GM21360 (cell line): ENCODE measurements around the gene JHY.

ENCODE experiments used
- ATAC-seq: cut with Tn5 transposase; IDR thresholded peaks from one replicate; pipeline ENCODE4 v1.9.1; 2021; ENCODE audit warnings: mild to moderate bottlenecking, moderate library complexity; ENCODE audit not compliant: unreplicated experiment

JHY gene

DNA sequence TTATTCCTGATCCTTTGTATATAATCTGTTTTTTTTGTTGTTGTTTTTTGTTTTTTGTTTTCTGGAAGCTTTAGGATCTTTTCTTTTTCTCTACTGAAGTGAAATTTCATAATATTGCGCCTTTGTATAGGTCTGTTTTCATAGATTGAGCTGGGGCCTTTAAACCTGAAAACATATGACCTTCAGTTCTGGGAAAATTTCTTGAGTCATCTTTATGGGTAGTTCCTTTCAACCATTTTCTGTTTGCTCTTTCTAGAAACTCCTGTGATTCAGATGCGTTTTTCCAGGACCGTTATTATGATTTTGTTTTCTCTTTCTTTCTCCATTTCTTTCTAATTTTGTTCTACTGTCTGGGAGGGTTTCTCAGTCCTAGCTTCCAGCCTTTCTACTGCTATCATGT, 55.4 kb downstream of the JHY start:
- ATAC-seq: no peak

DNA sequence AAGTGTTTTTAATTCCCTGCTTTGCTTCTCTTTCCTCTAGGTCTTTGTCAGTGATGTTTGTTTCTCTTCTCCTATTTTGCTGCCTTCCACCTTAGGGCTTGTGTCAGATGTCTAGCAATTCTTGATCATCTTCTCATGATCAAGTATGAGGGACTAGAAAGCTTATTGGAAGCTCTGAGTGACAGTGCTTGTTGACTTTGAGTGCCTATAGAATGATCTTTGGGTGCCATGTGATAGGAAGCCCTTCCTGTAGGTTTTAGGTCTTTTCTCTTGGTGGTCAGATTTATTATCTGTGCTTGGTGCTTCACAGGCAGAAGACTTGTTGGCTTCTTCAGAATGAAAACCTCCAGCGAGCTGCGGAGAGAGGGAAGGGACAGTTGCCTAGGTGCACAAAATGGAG, 56.0 kb downstream of the JHY start:
- no peak for ATAC-seq

GRCh38 chr11:122951211-122951610, 68.7 kb downstream of the JHY start:
- ATAC-seq: no peak

DNA sequence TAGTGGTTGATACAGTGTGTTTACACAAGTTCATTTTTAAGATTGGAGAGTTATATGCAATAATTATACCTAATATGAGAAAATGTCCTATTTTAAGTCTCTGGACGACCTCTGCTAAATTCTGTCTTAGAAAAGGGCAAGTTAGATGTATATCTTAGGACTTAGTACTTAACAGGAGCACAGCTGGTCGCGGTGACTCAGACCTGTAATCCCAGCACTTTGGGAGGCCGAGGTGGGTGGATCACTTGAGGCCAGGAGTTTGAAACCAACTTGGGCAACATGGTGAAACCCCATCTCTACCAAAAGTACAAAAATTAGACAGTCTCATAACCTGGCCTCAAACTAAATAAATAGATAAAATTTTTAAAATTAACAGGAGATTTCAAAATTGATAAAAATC, 71.9 kb downstream of the JHY start:
- no peak for ATAC-seq

GRCh38 chr11:122963961-122964360, 81.4 kb downstream of the JHY start:
- no peak for ATAC-seq

DNA sequence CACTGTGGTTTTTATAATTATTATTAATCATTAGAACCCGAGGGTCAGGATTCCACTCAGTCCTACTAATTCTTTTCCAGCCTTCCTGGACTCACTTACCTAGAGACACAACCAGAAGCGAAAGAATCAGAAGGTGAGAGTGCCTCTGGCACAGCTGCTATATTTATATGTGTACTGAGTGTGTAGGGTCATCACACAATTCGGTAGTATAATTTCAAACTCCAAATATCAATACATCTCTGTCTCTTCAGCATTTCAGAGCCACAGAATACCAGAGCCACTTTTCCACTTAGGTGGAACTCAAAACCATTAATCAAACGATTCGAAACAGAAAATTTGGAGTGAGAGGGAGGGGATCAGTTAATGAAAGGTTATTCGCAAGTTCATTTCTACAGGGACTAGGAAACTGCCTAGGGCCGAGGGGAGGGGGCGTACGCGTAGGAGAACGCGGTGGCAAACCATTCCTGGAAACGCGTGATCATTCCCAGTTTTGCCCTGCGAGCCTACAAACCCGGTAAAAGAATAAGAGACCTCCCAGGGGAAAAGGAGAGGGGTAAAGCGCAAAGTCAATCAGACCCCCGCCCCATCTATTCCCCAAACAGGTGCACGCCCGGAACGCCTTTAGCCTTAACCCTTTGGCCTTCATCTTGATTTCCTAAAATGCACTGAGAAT, 93.6 kb downstream of the JHY start:
- no peak for ATAC-seq

- no peak for ATAC-seq
These were observed 94.3 kb downstream of the JHY start for GRCh38 chr11:122976734-122977469.

- no peak for ATAC-seq
These were observed 95.1 kb downstream of the JHY start for GRCh38 chr11:122977470-122978298.

GRCh38 chr11:122978299-122978620, 95.7 kb downstream of the JHY start:
- ATAC-seq: no peak

DNA sequence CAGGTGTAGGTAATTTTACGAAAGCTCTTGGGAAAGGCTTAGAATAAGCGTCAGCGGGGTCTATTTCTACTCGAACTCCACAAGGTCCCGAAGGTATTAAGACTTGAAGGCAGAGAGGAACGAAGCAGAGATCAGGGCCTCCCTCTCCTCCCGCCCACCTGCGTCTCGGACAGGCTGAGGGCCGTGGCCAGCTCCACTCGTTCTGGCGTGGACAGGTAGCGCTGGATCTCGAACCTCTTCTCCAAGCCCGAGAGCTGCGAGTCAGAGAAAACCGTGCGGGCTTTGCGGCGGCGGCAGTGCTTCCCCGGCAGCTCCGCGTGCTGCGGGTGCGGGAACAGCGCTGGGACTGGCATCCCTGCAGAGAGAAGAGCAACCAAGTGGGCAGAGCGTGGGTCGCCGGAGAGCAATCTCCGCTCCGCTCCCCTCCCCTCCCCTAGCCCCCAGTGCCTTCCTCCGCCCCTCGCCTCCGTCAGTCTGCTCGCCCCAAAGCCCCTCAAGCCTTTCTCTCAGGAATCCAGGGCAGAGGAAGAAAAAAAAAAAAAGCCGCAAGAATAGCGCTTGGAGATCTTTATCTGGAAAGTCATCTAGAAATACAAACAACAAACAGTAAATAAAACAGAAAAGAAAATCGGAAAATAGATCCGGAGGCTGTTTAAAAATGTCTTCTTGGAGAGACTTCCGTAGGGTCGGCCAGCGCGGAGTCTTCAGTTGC, 96.7 kb downstream of the JHY start:
- ATAC-seq: no peak

- ATAC-seq: no peak
These were observed 97.4 kb downstream of the JHY start for GRCh38 chr11:122979815-122980595.

GRCh38 chr11:122981388-122982264, 99.1 kb downstream of the JHY start, which contains the start of gene BSX:
Gene BSX (minus strand): TSS chr11:122981834. CDS start chr11:122981671, 163 bp downstream.
- no peak for ATAC-seq

- ATAC-seq: no peak
These were observed 101.1 kb downstream of the JHY start for GRCh38 chr11:122983438-122984185.

DNA sequence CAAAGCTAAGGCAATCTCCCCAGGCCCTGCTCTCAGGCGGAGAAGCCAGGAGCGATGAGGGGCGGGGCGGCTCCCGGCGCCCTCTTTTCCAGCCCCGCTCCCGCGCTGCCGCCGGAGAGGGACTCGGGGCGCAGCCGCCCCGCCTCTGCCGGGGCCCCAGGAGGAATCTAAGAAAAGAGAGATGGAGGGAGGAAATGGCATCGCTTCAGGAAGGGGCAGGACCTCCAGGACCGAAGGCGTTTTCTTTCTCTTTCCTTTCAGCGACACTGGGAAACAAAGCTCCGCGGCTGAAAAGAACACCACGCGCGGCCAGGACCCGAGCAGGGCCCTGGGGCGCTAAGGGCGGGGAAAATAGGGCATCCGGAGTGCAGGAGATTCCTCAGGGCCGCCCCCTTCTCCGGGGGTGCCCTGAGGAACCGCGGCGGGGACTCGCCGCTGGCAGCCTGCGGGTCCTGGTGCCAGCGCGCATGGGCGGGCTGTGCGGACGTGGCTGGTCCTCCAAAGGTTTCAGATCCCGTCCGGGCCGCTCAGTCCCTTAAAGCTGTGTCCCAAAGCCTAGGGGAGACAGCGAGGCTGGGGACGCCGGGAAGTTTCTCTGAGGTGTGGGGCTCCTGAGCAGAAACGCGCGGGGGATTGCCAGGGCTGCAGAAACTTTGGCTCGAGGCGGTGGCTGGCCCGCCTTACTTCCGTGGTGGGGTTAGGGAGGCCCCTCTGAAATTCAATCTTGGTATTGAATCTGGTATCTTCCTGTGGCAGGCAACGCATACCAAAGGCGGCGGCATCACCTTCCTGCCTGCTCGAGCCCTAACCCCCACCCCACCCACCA, 101.8 kb downstream of the JHY start:
- ATAC-seq: no peak

DNA sequence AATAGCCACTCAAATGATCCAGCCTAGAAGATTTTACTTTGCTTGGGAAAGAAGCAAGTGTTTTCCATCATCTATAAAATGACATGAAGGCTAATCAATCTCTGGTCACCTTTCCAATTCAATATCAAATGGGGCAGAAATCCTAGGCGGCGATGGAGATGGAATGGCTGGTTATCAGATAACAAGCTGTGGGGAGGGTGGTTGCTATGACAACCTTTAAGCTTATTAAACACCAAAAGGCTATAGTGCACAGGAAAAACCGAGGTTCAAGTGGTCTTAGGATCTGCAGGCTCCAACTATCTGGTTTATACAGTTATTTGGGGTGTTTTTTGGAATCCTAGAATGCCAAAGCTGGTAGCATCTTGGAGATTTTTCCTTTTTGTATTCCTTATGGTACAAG, 113.0 kb downstream of the JHY start:
- no peak for ATAC-seq

DNA sequence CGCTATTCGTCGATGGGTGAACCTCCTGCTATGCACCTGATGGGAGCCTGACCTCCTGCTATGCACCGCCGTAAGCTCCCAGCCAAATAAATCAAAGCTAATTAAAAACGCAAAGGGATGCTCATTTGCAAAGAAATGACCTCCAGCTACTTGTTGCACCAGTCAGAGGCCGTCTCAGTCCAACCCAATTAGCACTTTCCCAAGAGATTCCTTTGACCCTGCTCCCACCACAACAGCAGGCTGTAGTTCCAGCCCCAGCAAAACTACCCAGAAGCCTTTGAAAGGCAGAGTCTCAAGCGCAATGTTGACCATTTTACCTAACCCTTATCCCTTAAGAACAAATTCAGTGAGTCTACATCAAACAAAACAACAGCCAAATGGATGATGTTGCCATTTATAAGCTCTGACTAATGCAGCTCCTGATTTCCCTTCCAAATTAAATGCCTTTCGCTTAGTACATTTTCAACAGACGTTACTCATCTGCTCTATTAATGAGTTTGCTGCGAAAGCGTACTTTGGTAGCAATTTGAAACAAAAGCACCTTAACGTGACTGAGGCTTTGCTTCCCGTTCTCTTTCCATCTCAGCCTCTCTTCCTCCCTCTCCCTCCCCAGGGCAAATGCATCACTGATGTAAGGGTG, 116.3 kb downstream of the JHY start:
- no peak for ATAC-seq

- ATAC-seq: no peak
These were observed 118.2 kb downstream of the JHY start for GRCh38 chr11:123000721-123001120.
